ENCODE measurements around the gene ACOT11.

DNA sequence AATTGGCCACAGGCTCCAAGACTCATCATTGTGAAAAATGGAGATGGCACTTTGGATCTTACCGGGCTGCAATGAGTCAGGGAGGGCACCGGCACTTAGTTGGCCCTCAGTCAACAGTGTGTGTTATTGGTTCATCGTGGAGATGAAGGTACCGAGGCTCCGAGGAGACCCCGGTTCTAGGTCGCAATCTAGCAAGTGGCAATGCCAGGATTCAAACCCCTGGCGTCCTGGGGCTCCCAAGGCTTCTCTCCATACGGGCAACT is 49.0 kb upstream of the ACOT11 start:
- TF ChIP-seq EZH2 (IDR thresholded peaks at IDR 0.05; ENCODE audit: borderline replicate concordance, low read depth, low read length, severe bottlenecking): no peak
- TF ChIP-seq, protein P1, sequence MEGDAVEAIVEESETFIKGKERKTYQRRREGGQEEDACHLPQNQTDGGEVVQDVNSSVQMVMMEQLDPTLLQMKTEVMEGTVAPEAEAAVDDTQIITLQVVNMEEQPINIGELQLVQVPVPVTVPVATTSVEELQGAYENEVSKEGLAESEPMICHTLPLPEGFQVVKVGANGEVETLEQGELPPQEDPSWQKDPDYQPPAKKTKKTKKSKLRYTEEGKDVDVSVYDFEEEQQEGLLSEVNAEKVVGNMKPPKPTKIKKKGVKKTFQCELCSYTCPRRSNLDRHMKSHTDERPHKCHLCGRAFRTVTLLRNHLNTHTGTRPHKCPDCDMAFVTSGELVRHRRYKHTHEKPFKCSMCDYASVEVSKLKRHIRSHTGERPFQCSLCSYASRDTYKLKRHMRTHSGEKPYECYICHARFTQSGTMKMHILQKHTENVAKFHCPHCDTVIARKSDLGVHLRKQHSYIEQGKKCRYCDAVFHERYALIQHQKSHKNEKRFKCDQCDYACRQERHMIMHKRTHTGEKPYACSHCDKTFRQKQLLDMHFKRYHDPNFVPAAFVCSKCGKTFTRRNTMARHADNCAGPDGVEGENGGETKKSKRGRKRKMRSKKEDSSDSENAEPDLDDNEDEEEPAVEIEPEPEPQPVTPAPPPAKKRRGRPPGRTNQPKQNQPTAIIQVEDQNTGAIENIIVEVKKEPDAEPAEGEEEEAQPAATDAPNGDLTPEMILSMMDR (IDR thresholded peaks at IDR 0.05; ENCODE audit: borderline replicate concordance, extremely low read depth, low read length, poor library complexity, severe bottlenecking): no peak
